Activated gamma-delta T cell treated with anti-CD3 and anti-CD28 coated beads, Interleukin-2, amount 50 U/mL, for 16 hours (primary cell): Measurements from ENCODE around the gene SIL1.
"Not testable (repeated sequence)": the region's sequence is repeated elsewhere in the genome, so short reads cannot be mapped to it uniquely, and the experiment has no call there.

ENCODE experiments used
- DNase-seq: peaks from one replicate; pipeline ENCODE4 v3.0.0-alpha.2; 2020; ENCODE audit warnings: low read depth

SIL1 gene

GRCh38 chr5:139140591-139141071 lies 57.5 kb downstream of the SIL1 start:
- no peak for DNase-seq

GRCh38 chr5:139138809-139139208 lies 59.4 kb downstream of the SIL1 start:
- no peak for DNase-seq

- no peak for DNase-seq
These were observed 60.1 kb downstream of the SIL1 start for GRCh38 chr5:139138109-139138508.

DNA sequence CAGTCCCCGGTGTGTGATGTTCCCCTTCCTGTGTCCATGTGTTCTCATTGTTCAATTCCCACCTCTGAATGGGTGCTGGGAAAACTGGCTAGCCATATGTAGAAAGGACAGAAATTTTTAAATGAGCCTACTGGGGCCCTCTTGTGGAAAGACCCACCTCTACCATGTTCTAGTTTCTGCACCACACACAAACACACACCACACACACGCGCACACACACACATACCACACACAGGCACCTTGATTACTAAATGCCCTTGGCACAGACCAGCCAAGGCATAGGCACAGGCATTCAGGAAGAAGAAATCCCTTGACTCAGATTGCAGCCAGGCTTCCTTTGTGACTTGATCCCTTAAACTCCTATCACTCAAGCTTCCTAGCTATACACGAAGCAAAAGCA lies 60.5 kb downstream of the SIL1 start:
- no peak for DNase-seq

GRCh38 chr5:139134906-139135305 lies 63.3 kb downstream of the SIL1 start:
- no peak for DNase-seq

- DNase-seq: no peak
These were observed 64.9 kb downstream of the SIL1 start for GRCh38 chr5:139133282-139133681.

DNA sequence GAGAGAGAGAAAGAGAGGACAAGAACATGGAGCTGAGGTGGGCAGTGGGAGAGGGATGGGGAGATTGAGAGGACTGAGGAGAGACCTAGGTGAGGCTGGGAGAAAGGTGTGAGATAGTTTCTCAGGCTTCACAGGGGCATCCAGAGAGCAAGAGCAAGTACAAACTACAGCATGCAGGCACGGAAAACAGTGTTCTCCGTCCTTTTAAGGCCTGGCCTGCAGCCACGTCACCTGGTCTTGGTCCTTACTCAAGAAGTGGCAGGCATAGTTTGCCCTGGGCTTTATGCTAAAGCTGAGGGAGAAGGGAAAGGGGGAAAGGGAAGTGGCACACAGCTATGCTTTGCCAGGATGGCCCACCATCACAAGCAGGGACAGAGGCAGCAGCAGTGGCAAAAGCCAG lies 65.7 kb downstream of the SIL1 start:
- no peak for DNase-seq

DNA sequence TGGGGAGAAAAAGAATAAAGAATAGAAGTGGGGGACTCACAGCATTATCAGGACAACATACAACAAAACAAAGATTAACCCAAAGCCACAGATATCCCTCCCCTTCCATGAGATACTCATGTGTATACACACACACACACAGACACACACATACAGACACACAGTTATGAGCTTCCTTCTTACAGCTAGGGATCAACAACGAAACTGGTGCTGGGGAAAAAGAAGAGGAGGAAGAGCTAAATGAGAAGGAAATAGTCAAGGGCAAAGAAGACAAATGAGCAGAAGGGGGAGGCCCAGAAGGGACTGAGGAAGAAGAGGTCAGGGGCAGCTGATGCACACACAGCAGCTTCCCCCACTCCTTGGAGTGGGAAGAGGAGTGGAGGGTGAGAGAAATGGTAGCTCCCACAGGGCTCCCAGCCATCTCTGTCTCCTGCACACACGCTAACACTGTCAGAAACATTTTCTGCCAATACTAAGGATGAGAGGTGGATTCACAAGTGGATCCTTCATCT lies 66.2 kb downstream of the SIL1 start:
- no peak for DNase-seq

GRCh38 chr5:139131465-139131864 lies 66.7 kb downstream of the SIL1 start:
- no peak for DNase-seq

- no peak for DNase-seq
These were observed 67.1 kb downstream of the SIL1 start for GRCh38 chr5:139131062-139131461.

- DNase-seq: no peak
These were observed 68.0 kb downstream of the SIL1 start for GRCh38 chr5:139130214-139130613.

GRCh38 chr5:139126711-139127111 lies 71.5 kb downstream of the SIL1 start:
- no peak for DNase-seq

- no peak for DNase-seq
These were observed 72.2 kb downstream of the SIL1 start for GRCh38 chr5:139125991-139126390.

GRCh38 chr5:139124774-139125520 lies 73.2 kb downstream of the SIL1 start:
- no peak for DNase-seq

GRCh38 chr5:139121120-139121519 lies 77.0 kb downstream of the SIL1 start:
- DNase-seq: no peak

DNA sequence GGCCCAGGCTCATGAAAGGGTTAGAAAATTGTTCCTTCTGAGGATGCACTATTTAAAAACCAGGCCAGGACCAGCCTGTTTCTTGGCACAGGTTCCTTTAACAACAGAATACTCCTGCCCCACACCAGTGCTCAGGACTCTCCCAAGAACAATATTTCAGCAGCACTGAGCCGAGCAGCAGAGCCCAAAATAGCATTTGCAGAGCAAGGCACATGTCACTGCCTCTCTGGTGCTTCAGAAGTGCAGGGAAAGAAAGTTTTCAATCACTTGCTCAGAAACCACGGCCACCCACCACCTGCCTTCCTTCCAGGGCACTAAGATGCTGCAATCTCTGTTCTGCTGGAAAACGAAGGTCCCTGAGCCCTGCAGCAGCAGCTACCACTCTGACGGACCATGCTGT lies 77.6 kb downstream of the SIL1 start:
- DNase-seq: no peak

GRCh38 chr5:139118804-139119203 lies 79.4 kb downstream of the SIL1 start:
- no peak for DNase-seq

DNA sequence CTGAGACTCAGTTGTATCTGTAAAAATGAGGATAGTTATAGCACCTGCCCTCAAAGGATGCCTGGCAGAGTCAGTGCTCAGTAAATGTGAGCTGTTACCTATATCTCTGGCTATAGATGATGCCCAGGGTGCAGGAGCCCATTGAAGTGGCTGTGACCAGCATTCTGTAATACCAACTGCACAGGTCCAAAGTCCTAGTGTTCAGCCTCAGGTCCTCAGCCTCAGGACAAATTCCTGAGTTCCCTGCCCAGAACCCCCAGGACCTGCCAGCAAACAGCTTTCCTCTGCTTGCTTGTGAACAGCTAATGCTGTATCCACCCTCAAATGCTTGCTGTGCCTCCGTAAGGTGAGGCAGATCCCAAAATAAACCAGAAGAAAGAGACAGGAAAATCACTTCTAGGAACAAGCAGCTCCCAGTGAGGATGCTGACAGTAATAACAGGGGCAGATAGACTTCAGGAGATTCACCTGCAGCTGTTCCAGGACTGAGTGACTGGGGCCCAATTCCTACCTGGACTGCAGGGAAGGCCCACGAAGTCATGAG lies 80.8 kb downstream of the SIL1 start:
- DNase-seq: no peak

GRCh38 chr5:139116100-139116655 lies 82.0 kb downstream of the SIL1 start:
- DNase-seq: no peak

DNA sequence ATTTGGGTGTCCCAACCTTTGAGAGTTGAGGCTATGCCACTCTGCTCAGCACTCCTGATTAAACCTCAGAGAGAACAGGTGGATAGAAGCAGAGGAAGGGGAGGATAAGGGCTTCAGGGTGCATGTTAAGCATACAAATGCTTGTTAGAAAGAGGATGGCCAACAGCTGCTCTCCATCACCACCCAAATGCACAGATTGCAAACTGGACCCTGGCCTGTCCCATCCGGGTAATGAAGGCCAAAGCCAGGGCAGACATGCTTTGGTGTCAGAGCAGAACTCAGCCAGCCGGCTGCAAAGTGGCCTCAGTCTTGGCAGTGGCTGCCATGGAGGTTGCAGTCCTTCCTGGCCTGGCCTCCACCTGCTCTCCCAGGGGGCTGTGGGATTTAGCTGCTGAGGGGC lies 84.3 kb downstream of the SIL1 start:
- no peak for DNase-seq

DNA sequence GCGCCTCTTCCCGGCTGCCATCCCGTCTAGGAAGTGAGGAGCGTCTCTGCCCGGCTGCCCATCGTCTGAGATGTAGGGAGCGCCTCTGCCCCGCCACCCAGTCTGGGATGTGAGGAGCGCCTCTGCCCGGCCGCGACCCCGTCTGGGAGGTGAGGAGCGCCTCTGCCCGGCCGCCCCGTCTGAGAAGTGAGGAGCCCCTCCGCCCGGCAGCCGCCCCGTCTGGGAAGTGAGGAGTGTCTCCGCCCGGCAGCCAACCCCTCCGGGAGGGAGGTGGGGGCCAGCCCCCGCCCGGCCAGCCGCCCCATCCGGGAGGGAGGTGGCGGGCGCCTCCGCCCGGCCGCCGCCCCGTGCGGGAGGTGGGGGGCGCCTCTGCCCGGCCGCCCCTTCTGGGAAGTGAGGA lies 85.8 kb downstream of the SIL1 start:
- DNase-seq: not testable (repeated sequence)

DNA sequence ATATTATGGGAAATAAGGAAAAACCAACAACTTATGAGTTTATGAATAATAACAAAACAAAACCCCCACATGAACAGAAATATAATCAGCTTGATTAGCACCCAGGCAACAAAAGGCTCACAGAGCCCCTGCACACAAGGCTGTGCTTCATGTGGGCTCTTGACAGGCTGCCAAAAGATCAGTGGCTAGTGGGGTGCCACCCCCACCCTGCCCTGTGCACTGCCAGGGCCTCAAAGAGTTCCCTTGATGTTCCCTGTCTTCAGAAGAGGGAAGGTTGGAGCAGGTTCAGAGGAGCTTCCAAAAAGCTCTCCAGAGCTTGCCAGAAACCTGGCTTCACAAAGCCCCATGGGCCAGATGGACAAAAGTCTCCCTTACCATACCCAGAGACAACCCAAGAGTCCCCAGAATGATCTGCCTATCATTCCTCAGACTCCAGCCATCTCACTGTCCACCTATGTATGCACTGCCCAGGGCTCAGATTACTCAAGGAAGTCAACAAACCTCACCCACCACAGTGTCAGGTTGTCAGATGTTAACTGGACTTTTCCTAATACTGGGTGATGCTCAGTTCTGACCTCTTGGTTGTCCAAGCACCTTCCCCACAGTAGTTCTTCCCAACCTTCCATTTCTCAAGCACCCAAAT lies 87.5 kb downstream of the SIL1 start:
- DNase-seq: no peak
